HepG2 (cell line): ENCODE results near the gene GPT2. TPM values are rescaled to one million over a fixed set of nuclear protein-coding genes. Genes with fewer than 3 reads are reported as not detected.
A peak's percentile ranks its signal among the peaks of the same experiment; 100 is the strongest.

ENCODE experiments used
- JUN ChIP-seq: sonication (generic); formaldehyde crosslinking; IDR thresholded peaks from 2 replicates; pipeline ENCODE4 v1.4.0; 2020; ENCODE audit warnings: mild to moderate bottlenecking, missing genetic modification reagents
- NONO ChIP-seq, 2 experiments: fragments of 450-650 bp in 1 of 2; sonication (generic) in 1 of 2; formaldehyde crosslinking in 1 of 2; IDR thresholded peaks in 1 of 2; conservative IDR thresholded peaks in 1 of 2; 2 replicates each; pipeline versions ENCODE4 v1.6.1 to v1.8.0; 2017 to 2022; ENCODE audit warnings: mild to moderate bottlenecking in 1 of 2, missing genetic modification reagents in 1 of 2, moderate library complexity in 1 of 2
- SALL2 ChIP-seq: sonication (generic); formaldehyde crosslinking; IDR thresholded peaks from 2 replicates; pipeline ENCODE4 v1.8.1; 2023; ENCODE audit warnings: mild to moderate bottlenecking, missing genetic modification reagents, inconsistent platforms
- SMARCE1 ChIP-seq: fragments of 450-650 bp; IDR thresholded peaks from 2 replicates; pipeline ENCODE4 v1.6.1; 2017; ENCODE audit warnings: borderline replicate concordance
- SP1 ChIP-seq, 2 experiments: fragments of 450-650 bp in 1 of 2; sonication (generic) in 1 of 2; formaldehyde crosslinking in 1 of 2; IDR thresholded peaks; 2 replicates each; pipeline versions ENCODE4 v1.4.0 to v1.6.1; 2016 to 2020; ENCODE audit warnings: missing genetic modification reagents in 1 of 2
- SRF ChIP-seq: IDR thresholded peaks from 2 replicates; pipeline ENCODE4 v1.6.1; 2011; ENCODE audit warnings: mild to moderate bottlenecking, low read depth, low read length, moderate library complexity
- ZNF282 ChIP-seq: fragments of 450-650 bp; IDR thresholded peaks from 2 replicates; pipeline ENCODE4 v1.6.1; 2018; ENCODE audit not compliant: partially characterized antibody
- ZNF484 ChIP-seq: sonication (generic); formaldehyde crosslinking; IDR thresholded peaks from 2 replicates; pipeline ENCODE4 v1.5.1; 2020; ENCODE audit warnings: mild to moderate bottlenecking, low read depth, missing genetic modification reagents, borderline replicate concordance
- ZNF710 ChIP-seq: sonication (generic); formaldehyde crosslinking; IDR thresholded peaks from 2 replicates; pipeline ENCODE4 v1.5.0; 2020; ENCODE audit warnings: mild to moderate bottlenecking, missing genetic modification reagents, borderline replicate concordance
- ZNF766 ChIP-seq: sonication (generic); formaldehyde crosslinking; IDR thresholded peaks from 2 replicates; pipeline ENCODE4 v1.5.0; 2020; ENCODE audit warnings: missing genetic modification reagents, borderline replicate concordance
- polyA plus RNA-seq, 8 experiments: library from polyadenylated mRNA; depleted of rRNA in 3 of 8; stranded (reverse) in 7 of 8; unstranded in 1 of 8; fragments of >200 nt; fragmentation: Illumina TruSeq in 4 of 8; extraction: Trizol in 4 of 8; gene quantifications; 2 replicates each; pipeline versions ENCODE4 v1.2.1 to v1.2.3, GENCODE V29; 2011 to 2016; ENCODE audit warnings: low read depth in 4 of 8, missing spikeins in 1 of 8, mixed read lengths in 1 of 8; ENCODE audit not compliant: insufficient read depth in 1 of 8
- total RNA-seq, 5 experiments: library from RNA; depleted of rRNA; stranded (reverse); fragments of >200 nt; fragmentation: Illumina TruSeq; extraction: Trizol; gene quantifications; 2 replicates each; pipeline ENCODE4 v1.2.3, GENCODE V29; 2016; ENCODE audit warnings: low read depth in 1 of 5
- TF ChIP-seq, protein P1 (sequence below): sonication (generic); formaldehyde crosslinking; IDR thresholded peaks from 2 replicates; pipeline ENCODE4 v1.4.0; 2020; ENCODE audit warnings: missing genetic modification reagents
- TF ChIP-seq, protein P2 (sequence below): sonication (generic); formaldehyde crosslinking; IDR thresholded peaks from 2 replicates; pipeline ENCODE4 v1.4.0; 2020; ENCODE audit warnings: missing genetic modification reagents, borderline replicate concordance

Gene GPT2
- total and polyA plus RNA-seq, 2 of the 13 experiments (the other 11 are each of a cell fraction or from before 2014, with no cell fraction given): 138 to 267 TPM

DNA sequence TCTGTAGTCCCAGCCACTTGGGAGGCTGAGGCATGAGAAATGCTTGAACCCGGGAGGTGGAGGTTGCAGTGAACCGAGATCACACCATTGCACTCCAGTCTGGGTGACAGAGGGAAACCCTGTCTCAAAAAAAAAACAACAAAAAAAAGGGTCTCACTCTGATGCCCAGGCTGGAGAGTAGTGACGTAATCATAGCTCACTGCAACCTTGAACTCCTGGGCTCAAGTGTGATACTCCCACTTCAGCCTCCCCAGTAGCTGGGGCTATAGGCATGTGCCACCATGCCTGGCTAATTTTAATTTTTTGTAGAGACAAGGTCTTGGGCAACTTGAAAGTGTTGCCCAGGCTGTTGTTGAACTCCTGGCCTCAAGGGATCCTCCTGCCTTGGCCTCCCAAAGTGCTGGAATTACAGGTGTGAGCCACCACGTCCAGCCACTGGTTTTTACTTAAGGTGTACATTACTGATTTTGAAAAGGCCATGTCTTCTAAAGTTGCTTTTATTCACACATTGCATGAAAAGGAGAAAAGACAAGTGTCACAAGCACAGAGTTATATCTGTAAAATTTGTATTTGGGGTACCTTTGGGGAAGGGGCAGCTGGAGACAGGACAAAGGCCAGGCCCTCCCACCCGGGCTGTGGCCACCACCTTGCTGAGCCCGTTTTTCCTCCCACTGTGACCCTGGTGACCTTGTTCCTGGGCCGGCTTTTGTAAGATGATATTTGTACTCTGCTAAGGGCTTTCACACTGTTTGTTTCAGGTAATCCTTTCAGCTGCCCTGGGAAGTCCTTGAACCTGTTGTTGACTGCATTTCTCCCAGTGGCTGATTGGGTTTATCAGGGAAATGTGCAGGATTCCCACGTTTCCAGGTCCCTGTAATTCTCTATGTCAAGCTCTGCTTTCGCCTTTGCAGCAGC is 11.5 kb downstream of the GPT2 start (continued):
- TF ChIP-seq, protein P1, sequence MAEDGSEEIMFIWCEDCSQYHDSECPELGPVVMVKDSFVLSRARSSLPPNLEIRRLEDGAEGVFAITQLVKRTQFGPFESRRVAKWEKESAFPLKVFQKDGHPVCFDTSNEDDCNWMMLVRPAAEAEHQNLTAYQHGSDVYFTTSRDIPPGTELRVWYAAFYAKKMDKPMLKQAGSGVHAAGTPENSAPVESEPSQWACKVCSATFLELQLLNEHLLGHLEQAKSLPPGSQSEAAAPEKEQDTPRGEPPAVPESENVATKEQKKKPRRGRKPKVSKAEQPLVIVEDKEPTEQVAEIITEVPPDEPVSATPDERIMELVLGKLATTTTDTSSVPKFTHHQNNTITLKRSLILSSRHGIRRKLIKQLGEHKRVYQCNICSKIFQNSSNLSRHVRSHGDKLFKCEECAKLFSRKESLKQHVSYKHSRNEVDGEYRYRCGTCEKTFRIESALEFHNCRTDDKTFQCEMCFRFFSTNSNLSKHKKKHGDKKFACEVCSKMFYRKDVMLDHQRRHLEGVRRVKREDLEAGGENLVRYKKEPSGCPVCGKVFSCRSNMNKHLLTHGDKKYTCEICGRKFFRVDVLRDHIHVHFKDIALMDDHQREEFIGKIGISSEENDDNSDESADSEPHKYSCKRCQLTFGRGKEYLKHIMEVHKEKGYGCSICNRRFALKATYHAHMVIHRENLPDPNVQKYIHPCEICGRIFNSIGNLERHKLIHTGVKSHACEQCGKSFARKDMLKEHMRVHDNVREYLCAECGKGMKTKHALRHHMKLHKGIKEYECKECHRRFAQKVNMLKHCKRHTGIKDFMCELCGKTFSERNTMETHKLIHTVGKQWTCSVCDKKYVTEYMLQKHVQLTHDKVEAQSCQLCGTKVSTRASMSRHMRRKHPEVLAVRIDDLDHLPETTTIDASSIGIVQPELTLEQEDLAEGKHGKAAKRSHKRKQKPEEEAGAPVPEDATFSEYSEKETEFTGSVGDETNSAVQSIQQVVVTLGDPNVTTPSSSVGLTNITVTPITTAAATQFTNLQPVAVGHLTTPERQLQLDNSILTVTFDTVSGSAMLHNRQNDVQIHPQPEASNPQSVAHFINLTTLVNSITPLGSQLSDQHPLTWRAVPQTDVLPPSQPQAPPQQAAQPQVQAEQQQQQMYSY (CRISPR knock-in tag): no peak
- TF ChIP-seq SALL2 (CRISPR knock-in tag) (no peak), ZNF766 (CRISPR knock-in tag) (peak; percentile 84; the same call in 1 of the 2 replicates), SRF (no peak), NONO (IDR thresholded peaks at IDR 0.05) (no peak), NONO (CRISPR knock-in tag; conservative IDR thresholded peaks at IDR 0.05) (peak; percentile 88), JUN (CRISPR knock-in tag) (peak; percentile 13; the same call in 1 of the 2 replicates), ZNF484 (CRISPR knock-in tag) (no peak), SP1 (IDR thresholded peaks at IDR 0.05) (no peak), SP1 (CRISPR knock-in tag; IDR thresholded peaks at IDR 0.05) (no peak), SMARCE1 (no peak), ZNF282 (no peak), ZNF710 (peak; percentile 95; the same call in 1 of the 2 replicates)
- TF ChIP-seq, protein P2, sequence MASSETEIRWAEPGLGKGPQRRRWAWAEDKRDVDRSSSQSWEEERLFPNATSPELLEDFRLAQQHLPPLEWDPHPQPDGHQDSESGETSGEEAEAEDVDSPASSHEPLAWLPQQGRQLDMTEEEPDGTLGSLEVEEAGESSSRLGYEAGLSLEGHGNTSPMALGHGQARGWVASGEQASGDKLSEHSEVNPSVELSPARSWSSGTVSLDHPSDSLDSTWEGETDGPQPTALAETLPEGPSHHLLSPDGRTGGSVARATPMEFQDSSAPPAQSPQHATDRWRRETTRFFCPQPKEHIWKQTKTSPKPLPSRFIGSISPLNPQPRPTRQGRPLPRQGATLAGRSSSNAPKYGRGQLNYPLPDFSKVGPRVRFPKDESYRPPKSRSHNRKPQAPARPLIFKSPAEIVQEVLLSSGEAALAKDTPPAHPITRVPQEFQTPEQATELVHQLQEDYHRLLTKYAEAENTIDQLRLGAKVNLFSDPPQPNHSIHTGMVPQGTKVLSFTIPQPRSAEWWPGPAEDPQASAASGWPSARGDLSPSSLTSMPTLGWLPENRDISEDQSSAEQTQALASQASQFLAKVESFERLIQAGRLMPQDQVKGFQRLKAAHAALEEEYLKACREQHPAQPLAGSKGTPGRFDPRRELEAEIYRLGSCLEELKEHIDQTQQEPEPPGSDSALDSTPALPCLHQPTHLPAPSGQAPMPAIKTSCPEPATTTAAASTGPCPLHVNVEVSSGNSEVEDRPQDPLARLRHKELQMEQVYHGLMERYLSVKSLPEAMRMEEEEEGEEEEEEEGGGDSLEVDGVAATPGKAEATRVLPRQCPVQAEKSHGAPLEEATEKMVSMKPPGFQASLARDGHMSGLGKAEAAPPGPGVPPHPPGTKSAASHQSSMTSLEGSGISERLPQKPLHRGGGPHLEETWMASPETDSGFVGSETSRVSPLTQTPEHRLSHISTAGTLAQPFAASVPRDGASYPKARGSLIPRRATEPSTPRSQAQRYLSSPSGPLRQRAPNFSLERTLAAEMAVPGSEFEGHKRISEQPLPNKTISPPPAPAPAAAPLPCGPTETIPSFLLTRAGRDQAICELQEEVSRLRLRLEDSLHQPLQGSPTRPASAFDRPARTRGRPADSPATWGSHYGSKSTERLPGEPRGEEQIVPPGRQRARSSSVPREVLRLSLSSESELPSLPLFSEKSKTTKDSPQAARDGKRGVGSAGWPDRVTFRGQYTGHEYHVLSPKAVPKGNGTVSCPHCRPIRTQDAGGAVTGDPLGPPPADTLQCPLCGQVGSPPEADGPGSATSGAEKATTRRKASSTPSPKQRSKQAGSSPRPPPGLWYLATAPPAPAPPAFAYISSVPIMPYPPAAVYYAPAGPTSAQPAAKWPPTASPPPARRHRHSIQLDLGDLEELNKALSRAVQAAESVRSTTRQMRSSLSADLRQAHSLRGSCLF (CRISPR knock-in tag): peak; percentile 66; the same call in 1 of the 2 replicates
